Esophagus squamous epithelium (tissue), 4 donors: Measurements from ENCODE around the gene PLEKHG2.

Experiments used
- POLR2A ChIP-seq, 4 donors: fragments of 450-650 bp; IDR thresholded peaks; one replicate each; pipeline ENCODE4 v1.6.1; 2017; ENCODE audit warnings: antibody characterized with exemption in 4 of 4, mild to moderate bottlenecking in 4 of 4, moderate library complexity in 3 of 4
- TF ChIP-seq, protein P1 (sequence below), 6 experiments: fragments of 450-650 bp in 4 of 6; fragments of 200-600 bp in 2 of 6; sonication (generic) in 2 of 6; IDR thresholded peaks; one replicate each; pipeline ENCODE4 v1.5.1; 2016 to 2019; ENCODE audit warnings: antibody characterized with exemption in 6 of 6, mild to moderate bottlenecking in 4 of 6, moderate library complexity in 4 of 6

DNA sequence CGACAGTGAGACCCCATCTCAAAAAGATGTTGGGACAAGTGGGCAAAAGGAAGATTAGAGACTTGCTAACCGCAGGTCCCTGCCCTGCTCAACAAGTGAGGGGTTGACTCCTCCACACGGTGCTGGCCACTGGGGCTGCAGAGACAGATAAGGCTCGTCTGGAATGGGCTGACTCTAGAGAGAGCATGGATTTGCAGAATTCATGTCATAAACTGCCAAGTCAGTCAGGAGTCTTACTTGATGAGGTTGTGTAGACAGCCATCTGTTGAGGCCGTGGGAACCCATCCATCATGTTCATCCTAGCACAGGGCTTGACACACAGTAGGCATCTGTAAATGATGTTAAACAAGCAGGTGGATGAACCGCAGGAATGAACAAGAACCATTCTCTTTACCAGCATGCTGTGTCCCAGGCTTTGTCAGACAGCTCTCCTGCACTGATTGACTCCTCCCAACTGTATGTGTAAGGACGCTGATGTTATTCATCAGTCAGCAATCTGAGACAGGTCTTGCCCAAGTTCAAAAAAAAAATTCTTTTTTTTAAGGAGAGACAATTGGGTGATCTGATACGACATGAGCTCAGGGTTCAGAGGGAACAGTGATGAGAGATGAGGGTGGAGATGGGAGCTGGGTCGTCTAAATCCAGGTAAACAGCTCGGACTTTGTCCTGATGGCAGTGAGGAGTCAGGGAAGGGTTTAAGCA, 30.4 kb upstream of the PLEKHG2 start:
- TF ChIP-seq, protein P1, sequence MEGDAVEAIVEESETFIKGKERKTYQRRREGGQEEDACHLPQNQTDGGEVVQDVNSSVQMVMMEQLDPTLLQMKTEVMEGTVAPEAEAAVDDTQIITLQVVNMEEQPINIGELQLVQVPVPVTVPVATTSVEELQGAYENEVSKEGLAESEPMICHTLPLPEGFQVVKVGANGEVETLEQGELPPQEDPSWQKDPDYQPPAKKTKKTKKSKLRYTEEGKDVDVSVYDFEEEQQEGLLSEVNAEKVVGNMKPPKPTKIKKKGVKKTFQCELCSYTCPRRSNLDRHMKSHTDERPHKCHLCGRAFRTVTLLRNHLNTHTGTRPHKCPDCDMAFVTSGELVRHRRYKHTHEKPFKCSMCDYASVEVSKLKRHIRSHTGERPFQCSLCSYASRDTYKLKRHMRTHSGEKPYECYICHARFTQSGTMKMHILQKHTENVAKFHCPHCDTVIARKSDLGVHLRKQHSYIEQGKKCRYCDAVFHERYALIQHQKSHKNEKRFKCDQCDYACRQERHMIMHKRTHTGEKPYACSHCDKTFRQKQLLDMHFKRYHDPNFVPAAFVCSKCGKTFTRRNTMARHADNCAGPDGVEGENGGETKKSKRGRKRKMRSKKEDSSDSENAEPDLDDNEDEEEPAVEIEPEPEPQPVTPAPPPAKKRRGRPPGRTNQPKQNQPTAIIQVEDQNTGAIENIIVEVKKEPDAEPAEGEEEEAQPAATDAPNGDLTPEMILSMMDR (IDR thresholded peaks at IDR 0.05) = no peak
- TF ChIP-seq POLR2A (IDR thresholded peaks at IDR 0.05) = no peak
